GM19397 (cell line): ENCODE results near the gene ITGAX.
"Not testable (repeated sequence)": the region's sequence is repeated elsewhere in the genome, so short reads cannot be mapped to it uniquely, and the experiment has no call there.

ENCODE experiments used
- ATAC-seq: cut with Tn5 transposase; IDR thresholded peaks from one replicate; pipeline ENCODE4 v1.9.1; 2021; ENCODE audit warnings: mild to moderate bottlenecking, moderate library complexity; ENCODE audit not compliant: unreplicated experiment

Gene ITGAX

DNA sequence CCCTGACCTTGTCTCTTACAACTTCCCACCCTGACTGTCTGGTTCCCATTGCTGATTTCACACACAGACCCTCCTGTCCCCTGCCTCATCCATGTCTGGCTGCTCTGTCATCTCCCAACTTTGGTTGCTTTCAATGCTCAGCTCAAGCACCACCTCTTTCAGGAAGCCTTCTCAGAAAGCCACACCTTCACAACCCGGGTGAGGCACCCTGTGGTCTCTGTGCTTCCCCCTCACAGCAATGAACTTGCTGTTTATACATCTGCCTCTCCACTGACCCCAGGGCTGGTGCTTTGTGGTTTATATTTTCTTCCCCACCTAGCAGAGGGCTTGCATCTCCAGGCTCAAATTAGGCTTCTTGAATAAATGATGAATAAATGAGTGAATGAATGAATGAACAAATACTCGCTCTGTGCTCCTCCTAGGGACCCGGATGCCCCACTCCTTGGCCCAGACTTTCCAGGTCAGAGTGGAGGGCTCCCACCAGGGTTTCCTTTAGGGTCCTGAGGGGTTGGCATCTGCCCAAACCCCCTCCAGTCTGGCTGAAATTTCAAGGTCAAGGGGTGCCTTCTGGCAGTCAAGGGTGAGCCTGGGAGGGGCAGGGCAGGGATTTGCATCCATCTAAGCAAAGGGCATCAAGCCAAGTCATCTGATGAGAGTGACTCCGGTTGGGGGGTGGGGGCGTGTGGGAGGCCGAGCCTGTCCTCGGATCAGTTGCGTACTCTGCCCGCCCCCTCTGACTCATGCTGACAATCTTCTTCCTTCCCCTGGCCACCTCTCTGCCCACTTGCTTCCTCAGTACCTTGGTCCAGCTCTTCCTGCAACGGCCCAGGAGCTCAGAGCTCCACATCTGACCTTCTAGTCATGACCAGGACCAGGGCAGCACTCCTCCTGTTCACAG is at the start of gene ITGAX:
TSS of gene ITGAX (plus strand) at position 783 of the 898 bp plus-strand sequence. CDS start at position 862, 79 bp downstream.
- ATAC-seq = peak; percentile 69

GRCh38 chr16:31305219-31305618 is 49.8 kb upstream of the ITGAX start:
- no peak for ATAC-seq

DNA sequence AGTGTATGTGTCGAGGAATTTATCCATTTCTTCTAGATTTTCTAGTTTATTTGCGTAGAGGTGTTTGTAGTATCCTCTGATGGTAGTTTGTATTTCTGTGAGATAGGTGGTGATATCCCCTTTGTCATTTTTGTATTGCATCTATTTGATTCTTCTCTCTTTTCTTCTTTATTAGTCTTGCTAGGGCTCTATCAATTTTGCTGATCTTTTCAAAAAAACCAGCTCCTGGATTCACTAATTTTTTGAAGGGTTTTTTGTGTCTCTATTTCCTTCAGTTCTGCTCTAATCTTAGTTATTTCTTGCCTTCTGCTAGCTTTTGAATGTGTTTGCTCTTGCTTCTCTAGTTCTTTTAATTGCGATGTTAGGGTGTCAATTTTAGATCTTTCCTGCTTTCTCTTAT is 46.6 kb upstream of the ITGAX start:
- not testable (repeated sequence) for ATAC-seq

DNA sequence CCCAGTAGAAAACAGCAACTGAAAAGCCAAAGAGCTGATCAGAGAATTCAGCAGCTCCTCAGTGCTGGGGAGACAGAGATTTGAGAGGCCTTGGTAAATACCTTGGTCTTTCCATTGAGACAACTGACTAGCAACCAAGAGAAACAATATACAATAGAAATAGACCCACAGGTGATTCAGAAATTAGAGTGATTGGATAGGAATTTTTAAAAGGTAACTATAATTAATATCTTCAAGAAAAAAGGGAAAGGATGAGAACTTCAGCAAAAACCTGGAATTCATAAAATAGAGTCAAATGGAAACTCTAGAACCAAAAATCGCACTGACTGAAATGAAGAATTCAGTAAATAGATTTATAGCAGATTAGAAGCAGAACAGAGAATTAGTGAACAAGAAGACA is 32.5 kb upstream of the ITGAX start:
- no peak for ATAC-seq

- no peak for ATAC-seq
These were observed 30.9 kb upstream of the ITGAX start for GRCh38 chr16:31323959-31324629.

GRCh38 chr16:31325171-31325570 is 29.8 kb upstream of the ITGAX start:
- ATAC-seq = no peak

GRCh38 chr16:31327646-31328225 is 27.2 kb upstream of the ITGAX start:
- ATAC-seq = no peak

- ATAC-seq = no peak
These were observed 26.5 kb upstream of the ITGAX start for GRCh38 chr16:31328322-31329052.

GRCh38 chr16:31329671-31330552 is 25.1 kb upstream of the ITGAX start:
- ATAC-seq = no peak

GRCh38 chr16:31330553-31330890 is 24.5 kb upstream of the ITGAX start:
- no peak for ATAC-seq

GRCh38 chr16:31331141-31331764 is 23.7 kb upstream of the ITGAX start:
- ATAC-seq = no peak

GRCh38 chr16:31331807-31332301 is 23.1 kb upstream of the ITGAX start:
- ATAC-seq = no peak

DNA sequence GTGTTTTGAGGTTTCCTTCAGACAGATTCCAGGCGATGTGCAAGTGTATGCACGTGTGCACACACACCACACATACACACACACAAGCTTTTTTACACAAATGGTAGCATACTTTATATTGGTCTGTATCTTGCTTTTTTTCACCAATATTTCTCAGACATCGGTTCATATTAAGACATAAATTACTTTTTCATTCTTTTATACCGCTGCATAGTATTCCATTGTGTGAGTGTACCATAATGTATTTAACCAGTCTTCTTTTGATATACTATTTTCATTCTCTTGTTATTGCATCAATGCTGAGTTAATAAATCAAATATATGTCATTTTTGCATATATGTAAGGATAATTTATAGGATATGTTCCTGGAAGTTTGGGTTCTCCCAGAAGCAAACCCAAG is 22.4 kb upstream of the ITGAX start:
- no peak for ATAC-seq

DNA sequence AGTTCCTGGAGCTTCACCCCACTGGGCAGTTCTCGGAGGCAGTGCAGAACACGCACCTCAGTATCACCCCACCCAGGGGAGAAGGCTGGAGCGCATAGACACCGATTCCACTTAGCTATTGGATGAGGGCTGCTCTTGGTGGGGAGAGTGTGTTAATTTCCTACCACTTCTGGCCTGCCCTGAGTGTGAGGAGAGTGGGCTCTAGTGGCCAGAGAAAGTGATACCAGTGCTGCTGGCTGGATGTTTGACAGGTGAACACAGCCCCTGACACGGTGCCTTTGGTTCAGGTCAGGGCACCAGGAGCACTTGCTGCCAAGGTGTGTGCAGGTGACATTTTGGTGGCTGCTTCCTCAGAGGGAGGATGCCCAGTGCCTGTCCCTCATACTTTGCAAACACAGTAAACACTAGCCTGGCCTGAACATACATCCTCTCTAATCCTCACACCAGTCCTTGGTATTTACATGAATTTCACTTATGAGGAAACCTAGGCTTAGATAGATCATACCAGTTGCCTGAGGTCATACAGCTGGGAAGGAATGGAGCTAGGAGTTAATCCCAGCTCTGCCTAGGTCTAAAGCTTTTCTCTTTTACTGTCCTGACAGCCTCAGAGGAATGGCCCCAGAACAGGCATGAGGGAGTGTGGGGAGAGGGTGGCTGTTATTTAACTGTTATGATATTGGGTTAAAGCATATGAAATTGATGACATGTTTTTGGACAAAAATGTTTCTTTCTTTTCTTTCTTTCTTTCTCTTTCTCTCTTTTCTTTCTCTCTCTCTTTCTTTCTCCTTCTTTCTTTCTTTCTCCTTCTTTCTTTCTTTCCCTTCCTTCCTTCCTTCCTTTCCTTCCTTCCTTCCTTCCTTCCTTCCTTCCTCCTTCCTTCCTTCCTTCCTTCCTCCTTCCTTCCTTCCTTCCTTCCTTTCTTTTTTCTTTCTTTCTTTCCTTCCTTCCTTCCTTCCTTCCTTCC is 21.0 kb upstream of the ITGAX start:
- ATAC-seq = no peak

GRCh38 chr16:31334934-31335333 is 20.0 kb upstream of the ITGAX start:
- no peak for ATAC-seq

DNA sequence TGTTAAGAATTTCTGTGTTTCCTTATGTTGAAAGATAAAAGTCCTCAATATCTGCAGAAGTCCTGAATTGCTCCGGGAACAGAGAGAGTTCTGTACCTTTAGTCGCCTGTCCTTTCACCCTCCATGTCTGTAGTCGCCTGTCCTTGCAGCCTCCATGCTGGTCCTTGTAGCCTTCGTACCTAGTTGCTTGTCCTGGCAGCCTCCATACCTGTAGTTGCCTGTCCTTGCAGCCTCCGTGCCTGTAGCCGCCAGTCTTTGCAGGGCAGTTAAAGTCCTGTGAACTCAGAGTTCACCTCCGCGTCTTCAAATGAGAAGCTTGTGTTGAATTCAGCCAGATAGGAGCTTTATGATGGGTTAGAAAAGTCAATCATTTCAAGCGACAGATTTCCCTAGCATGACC is 19.5 kb upstream of the ITGAX start:
- ATAC-seq = no peak

DNA sequence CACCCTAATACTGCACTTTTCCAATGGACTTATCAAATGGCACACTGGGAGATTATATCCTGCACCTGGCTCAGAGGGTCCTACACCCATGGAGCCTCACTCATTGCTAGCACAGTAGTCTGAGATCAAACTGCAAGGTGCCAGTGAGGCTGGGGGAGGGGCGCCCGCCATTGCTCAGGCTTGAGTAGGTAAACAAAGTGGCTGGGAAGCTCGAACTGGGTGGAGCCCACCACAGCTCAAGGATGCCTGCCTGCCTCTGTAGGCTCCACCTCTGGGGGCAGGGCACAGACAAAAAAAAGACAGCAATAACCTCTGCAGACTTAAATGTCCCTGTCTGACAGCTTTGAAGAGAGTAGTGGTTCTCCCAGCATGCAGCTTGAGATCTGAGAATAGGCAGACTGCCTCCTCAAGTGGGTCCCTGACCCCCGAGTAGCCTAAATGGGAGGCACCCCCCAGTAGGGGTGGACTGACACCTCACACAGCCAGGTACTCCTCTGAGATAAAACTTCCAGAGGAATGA is 16.8 kb upstream of the ITGAX start:
- not testable (repeated sequence) for ATAC-seq

GRCh38 chr16:31344712-31345111 is 10.3 kb upstream of the ITGAX start:
- peak; percentile 90 for ATAC-seq
